HG02588 (cell line): ENCODE measurements around the gene OTOG.
A peak's percentile ranks its signal among the peaks of the same experiment; 100 is the strongest.

ENCODE experiments used
- ATAC-seq: cut with Tn5 transposase; IDR thresholded peaks from one replicate; pipeline ENCODE4 v1.9.1; 2021; ENCODE audit warnings: mild to moderate bottlenecking, moderate library complexity; ENCODE audit not compliant: unreplicated experiment

OTOG gene, protein sequence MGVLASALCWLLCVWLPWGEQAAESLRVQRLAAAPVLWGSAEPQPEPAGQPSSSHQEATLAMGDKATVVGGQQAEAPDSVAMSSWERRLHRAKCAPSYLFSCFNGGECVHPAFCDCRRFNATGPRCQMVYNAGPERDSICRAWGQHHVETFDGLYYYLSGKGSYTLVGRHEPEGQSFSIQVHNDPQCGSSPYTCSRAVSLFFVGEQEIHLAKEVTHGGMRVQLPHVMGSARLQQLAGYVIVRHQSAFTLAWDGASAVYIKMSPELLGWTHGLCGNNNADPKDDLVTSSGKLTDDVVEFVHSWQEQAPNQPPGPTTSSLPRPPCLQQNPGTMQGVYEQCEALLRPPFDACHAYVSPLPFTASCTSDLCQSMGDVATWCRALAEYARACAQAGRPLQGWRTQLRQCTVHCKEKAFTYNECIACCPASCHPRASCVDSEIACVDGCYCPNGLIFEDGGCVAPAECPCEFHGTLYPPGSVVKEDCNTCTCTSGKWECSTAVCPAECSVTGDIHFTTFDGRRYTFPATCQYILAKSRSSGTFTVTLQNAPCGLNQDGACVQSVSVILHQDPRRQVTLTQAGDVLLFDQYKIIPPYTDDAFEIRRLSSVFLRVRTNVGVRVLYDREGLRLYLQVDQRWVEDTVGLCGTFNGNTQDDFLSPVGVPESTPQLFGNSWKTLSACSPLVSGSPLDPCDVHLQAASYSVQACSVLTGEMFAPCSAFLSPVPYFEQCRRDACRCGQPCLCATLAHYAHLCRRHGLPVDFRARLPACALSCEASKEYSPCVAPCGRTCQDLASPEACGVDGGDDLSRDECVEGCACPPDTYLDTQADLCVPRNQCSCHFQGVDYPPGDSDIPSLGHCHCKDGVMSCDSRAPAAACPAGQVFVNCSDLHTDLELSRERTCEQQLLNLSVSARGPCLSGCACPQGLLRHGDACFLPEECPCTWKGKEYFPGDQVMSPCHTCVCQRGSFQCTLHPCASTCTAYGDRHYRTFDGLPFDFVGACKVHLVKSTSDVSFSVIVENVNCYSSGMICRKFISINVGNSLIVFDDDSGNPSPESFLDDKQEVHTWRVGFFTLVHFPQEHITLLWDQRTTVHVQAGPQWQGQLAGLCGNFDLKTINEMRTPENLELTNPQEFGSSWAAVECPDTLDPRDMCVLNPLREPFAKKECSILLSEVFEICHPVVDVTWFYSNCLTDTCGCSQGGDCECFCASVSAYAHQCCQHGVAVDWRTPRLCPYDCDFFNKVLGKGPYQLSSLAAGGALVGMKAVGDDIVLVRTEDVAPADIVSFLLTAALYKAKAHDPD (N-terminal part only)

DNA sequence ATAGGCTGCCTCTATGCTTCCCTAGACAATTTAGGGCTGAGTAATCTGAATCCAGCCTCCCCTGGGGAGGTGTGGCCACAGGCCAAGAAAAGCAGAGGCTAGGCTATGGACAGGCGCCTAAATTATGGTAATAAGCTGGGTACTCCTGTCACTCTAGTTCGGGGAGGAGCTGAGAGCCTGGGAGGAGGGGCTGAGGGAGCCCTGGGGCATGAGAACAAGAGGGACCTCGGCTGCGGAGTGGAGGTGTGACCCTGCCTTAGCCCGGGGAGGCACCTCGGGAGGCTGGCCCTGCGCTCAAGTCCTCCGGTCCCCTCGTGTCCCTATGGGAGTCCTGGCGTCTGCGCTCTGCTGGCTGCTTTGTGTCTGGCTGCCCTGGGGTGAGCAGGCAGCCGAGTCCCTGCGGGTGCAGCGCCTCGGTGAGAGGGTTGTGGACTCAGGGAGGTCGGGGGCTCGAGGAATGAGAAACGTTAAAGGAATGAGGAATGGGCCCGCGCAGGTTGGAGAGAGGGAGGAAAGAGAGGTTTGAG is at the start of gene OTOG:
Gene OTOG (plus strand): TSS at position 209 of the 527 bp plus-strand sequence. CDS start 114 bp downstream, at position 323.
- no peak for ATAC-seq

DNA sequence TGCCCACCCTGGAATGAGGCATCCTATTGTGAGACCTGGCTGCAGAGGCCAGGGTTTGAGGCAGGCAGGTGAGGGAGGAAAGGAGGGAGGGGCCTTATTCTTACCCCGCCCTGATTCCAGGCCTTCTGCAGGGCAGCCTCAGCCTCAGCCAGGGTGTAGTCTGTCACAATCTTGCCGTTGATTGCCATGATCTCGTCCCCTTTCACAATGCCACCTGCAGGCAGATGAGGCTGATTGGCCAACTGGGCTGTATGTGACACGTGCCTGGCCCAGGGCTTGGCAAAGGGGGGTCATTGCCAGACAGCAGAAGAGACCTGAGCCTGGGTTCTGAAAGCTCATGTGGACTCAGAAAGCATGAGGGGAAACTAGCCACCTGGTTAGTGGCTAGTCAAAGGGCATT is 49.0 kb upstream of the OTOG start:
- no peak for ATAC-seq

DNA sequence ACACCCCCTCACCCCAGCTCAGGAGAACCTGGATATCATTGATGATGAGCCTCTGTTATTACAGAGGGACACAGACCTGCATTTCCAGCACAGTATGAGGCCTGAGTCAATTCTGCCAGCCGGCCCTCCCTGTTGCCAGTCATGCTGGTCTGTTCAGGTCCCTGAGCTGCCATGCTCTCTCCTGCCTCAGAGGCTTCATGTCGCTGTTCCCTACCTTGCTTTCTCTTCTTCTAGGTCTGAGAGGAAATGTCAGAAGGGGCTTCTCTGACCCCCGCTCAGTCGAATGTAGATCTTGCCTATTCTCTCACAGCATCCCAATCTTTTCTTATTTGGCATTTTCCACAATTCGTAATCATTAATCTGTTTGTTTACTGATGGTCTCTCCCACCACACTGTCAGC is 48.6 kb upstream of the OTOG start:
- no peak for ATAC-seq

GRCh38 chr11:17500673-17501072 is 46.4 kb upstream of the OTOG start:
- ATAC-seq: no peak

- no peak for ATAC-seq
These were observed 44.4 kb upstream of the OTOG start for GRCh38 chr11:17502630-17503029.

DNA sequence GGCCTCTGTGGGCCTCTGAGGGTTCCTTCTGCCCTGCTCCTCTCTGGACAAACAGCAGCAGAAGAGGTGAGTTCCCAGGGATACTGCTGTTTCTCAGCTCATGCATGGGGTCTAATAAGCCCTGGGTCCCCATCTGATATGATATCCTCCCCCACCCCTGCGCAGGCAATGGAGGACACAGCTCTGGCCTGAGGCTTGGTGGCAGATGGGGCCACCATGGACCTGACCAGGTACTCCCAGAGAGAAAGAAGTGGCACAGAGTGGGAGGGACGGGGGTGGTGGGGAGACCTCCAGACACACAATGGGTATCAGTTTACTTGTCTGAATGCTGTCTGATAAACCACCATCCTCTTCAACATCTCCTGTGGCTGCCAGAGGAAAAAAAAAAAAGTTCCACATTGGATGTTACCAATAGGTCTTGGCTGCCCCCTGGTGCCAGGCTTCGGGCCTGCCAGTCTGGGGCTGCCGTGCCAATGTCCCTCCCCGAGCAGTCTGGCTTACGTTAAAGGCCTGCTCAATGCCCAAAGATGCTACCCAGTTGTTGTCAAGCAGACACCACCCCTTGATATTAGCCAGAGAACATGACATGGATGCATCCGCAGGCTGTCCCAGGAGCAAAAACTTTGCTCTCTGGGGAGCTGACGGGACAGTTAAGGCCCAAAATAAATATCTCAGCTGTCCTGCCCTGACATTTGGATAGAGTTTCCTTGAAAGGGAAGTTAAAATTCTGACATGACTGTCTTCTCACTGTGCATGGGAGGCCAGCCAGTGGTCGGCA is 42.5 kb upstream of the OTOG start:
- ATAC-seq: peak; percentile 52

DNA sequence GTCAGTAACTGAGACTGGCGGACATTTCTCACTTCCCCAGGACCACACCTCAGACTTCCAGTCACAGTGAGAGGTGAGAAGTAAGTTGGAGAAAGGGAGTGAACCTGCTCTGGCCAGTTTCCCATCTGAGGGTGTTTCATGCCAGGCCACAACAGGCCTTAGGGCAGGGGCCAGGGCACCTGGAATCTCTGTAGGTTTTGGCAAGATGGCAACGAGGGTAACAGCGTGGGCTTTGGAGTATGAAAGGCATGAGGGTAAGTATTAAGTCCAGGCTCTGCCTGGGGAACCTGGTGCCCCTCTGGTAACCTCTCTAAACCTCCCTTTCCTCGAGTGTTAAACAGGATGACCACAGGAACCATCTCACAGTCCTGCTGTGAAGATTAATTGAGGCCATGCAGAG is 41.9 kb upstream of the OTOG start:
- no peak for ATAC-seq

DNA sequence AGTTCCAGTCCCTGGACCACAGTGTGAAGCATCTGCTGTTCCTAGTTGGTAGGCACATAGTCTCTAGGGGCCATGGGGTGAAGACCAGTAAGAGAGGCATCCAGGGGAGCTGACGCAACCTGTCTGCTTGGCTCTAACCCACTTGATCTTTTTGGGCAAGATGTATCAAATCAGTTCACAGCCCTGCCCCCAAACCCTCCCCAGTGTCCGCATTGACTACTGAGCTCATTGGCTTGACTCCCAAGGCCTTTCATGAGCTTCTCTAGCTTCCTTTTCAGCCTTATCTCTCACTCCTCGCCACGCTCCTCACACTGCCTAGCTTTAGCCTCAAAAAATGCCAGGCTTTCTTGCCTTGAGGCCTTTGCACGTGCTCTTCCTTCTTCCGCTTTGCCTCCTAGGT is 40.7 kb upstream of the OTOG start:
- ATAC-seq: no peak

- ATAC-seq: peak; percentile 66
These were observed 40.1 kb upstream of the OTOG start for GRCh38 chr11:17506942-17507341.

GRCh38 chr11:17507773-17508172 is 39.3 kb upstream of the OTOG start:
- ATAC-seq: no peak

- no peak for ATAC-seq
These were observed 38.8 kb upstream of the OTOG start for GRCh38 chr11:17508306-17508705.

- no peak for ATAC-seq
These were observed 38.3 kb upstream of the OTOG start for GRCh38 chr11:17508791-17509190.

DNA sequence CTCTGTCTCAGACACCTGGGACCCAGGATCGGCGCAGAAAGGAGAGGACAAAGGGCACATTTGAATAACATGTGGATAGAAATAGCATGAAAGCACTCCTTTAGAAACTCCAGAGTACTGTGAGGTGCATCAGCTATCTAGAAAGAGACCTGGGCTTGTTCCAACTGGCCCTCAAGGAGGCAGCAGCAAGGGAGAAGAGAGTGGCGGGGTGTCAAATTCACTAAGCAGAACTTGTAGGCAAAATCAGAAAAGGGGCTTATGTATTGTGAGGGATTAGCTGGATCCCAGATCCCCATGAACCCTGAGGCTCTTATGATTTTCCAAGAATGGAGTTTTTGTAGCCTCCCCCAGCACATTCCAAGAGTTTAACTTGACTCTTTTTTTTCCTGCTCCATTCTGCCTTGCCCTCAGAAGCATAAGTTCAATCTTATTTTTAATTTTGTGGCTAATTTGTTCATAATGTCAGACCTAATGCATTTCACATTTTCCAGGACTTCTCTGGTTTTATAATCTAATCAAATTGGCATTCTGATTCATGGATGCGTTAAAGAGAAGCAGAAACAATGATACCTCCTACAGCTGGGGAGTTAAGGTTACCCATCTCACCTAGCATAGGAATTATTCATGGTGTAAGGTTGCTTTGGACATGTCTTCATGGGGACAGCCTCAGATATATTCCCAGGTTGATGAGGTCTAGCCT is 36.4 kb upstream of the OTOG start:
- ATAC-seq: no peak

GRCh38 chr11:17511571-17511970 is 35.5 kb upstream of the OTOG start:
- no peak for ATAC-seq

DNA sequence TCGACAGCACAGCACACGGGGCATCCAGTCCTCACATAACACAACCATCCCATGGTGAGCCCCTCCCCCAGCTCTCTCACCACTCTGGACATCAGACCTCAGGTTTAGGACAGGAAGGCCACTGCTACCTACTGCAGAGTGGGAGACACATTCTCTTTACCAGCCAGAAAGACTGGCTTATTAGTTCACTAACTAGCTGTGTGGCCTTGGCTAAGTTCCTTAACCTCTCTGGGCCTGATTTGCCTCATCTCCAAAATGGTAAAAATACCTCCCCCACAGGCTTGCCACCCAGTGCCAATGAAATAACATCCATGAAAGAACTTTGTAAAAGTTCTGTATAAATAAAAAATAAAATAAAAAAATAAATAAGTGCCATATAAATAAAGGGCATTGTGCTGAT is 35.0 kb upstream of the OTOG start:
- ATAC-seq: no peak

DNA sequence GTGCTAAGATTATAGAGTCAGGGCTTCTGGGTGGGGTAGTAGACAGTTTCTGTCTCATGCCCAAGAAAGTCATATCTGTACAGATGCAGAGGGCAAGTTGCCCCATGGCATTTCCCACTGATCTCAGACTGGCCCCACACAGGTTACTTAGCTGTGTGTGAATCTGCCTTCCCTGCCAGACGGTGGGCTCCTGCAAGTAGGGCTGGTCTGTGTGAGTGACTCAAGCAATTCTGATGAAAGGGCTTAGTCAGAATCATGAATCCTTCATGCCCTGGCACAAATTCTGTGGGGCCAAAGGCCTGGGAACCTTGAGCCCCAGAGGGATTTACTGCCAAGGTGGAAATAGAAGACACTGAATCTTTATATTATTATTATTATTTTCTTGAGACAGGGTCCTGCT is 33.2 kb upstream of the OTOG start:
- ATAC-seq: no peak

DNA sequence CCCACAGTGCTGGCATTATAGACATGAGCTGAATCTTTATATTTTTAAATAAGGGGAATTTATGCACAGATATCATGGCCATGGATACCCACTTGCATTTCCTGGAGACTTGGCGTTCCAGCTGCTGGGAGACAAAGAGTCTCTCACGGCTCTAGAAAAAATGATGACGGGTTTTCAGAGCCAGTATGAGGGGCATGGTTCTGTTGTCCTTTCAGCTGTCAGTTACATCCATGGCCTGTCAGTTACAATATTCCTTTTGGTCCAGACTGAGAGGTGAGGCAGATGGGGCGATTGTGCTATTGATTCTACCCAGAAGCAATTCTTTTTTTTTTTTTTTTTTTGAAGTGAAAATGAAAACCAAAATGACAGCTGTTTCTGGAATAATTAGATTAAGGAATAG is 32.6 kb upstream of the OTOG start:
- ATAC-seq: no peak

GRCh38 chr11:17515443-17516176 is 31.4 kb upstream of the OTOG start:
- no peak for ATAC-seq
